OCI-LY7 (cell line): ENCODE data around the gene CTDSPL2. TPM values are rescaled to one million over a fixed set of nuclear protein-coding genes. Genes with fewer than 3 reads are reported as not detected.

Experiments used
- BruUV-seq: library from RNA; stranded (reverse); fragments of 400-500 nt; replicated peaks from 2 replicates; lab custom pipeline; 2021; lab: Mats Ljungman, UMichigan
- CTCF ChIA-PET: fragments of 300-600 bp; sonication (Branson Sonifier 250); formaldehyde crosslinking; loops from one replicate; lab custom pipeline; 2022; ENCODE audit warnings: antibody characterized with exemption; ENCODE audit not compliant: unreplicated experiment; lab: Charles Lee
- POLR2A ChIA-PET: fragments of 300-600 bp; sonication (Branson Sonifier 250); formaldehyde crosslinking; loops from one replicate; lab custom pipeline; 2022; ENCODE audit warnings: antibody characterized with exemption; lab: Charles Lee
- DNase-seq: peaks from one replicate; pipeline ENCODE4 v3.0.0-alpha.2; 2015; ENCODE audit warnings: low spot score
- H2AFZ ChIP-seq: fragments of 200-600 bp; sonication (generic), shearing (Covaris generic); 2 replicates; pipeline ENCODE4 v1.6.1; 2014; ENCODE audit warnings: mild to moderate bottlenecking, antibody characterized with exemption, low read length, moderate library complexity
- H3K27ac ChIP-seq: fragments of 200-600 bp; sonication (generic); 2 replicates; pipeline ENCODE4 v1.5.1; 2014; ENCODE audit warnings: mixed run types, low read depth, mild to moderate bottlenecking, moderate library complexity, low read length, inconsistent platforms; ENCODE audit not compliant: poor library complexity, severe bottlenecking
- H3K36me3 ChIP-seq: fragments of 200-600 bp; sonication (generic); 2 replicates; pipeline ENCODE4 v1.6.1; 2014; ENCODE audit warnings: mild to moderate bottlenecking, antibody characterized with exemption, low read length, moderate library complexity, mixed read lengths; ENCODE audit not compliant: insufficient read depth
- H3K4me1 ChIP-seq: fragments of 200-600 bp; sonication (generic); 2 replicates; pipeline ENCODE4 v1.5.1; 2014; ENCODE audit warnings: mild to moderate bottlenecking, low read length; ENCODE audit not compliant: insufficient read depth, poor library complexity, severe bottlenecking
- H3K4me2 ChIP-seq: fragments of 200-600 bp; sonication (generic); 2 replicates; pipeline ENCODE4 v1.6.1; 2014; ENCODE audit warnings: mild to moderate bottlenecking, low read length
- H3K4me3 ChIP-seq: fragments of 200-600 bp; sonication (generic); 2 replicates; pipeline ENCODE4 v1.5.1; 2014; ENCODE audit warnings: mild to moderate bottlenecking, low read depth, low read length; ENCODE audit not compliant: poor library complexity, severe bottlenecking
- H3K79me2 ChIP-seq: fragments of 200-600 bp; sonication (generic); 2 replicates; pipeline ENCODE4 v1.6.1; 2016; ENCODE audit warnings: low read depth, mild to moderate bottlenecking, low read length, moderate library complexity, mixed read lengths; ENCODE audit not compliant: insufficient read depth
- H3K9me2 ChIP-seq: fragments of 200-600 bp; sonication (generic); 2 replicates; pipeline ENCODE4 v1.6.1; 2016; ENCODE audit warnings: mild to moderate bottlenecking, low read length, mixed read lengths; ENCODE audit not compliant: insufficient read depth
- H3K9me3 ChIP-seq: fragments of 200-600 bp; sonication (generic); 2 replicates; pipeline ENCODE4 v1.6.1; 2014; ENCODE audit warnings: mild to moderate bottlenecking, mixed run types, low read length, mixed read lengths
- H4K20me1 ChIP-seq: fragments of 200-600 bp; sonication (generic); 2 replicates; pipeline ENCODE4 v1.6.1; 2014; ENCODE audit warnings: mild to moderate bottlenecking, antibody characterized with exemption, low read length, moderate library complexity, mixed read lengths; ENCODE audit not compliant: insufficient read depth
- CTCF ChIP-seq: fragments of 200-600 bp; sonication (generic); conservative IDR thresholded peaks from 2 replicates; pipeline ENCODE4 v1.5.1; 2014; ENCODE audit warnings: mild to moderate bottlenecking, antibody characterized with exemption, low read length, moderate library complexity, mixed read lengths
- EZH2phosphoT487 ChIP-seq: fragments of 200-600 bp; sonication (generic); IDR thresholded peaks from 2 replicates; pipeline ENCODE4 v1.6.1; 2018; ENCODE audit warnings: low read depth, borderline replicate concordance, mild to moderate bottlenecking, mixed run types, antibody characterized with exemption, low read length, moderate library complexity, mixed read lengths
- intact Hi-C: fragments of 100-400 bp; cut with micrococcal nuclease; formaldehyde crosslinking; loops from one replicate; pipeline ENCODE4 v1.10.0; 2022; ENCODE audit not compliant: unreplicated experiment
- total RNA-seq, 2 experiments: library from RNA; depleted of rRNA in 1 of 2; stranded (reverse); fragments of >200 nt in 1 of 2; shearing (Covaris generic) in 1 of 2; gene quantifications; 2 replicates each; pipeline ENCODE4 v1.2.3, GENCODE V29; 2014 to 2022

Gene CTDSPL2
- total RNA-seq, 2 experiments from 2014 or later: 88.0 to 138 TPM

DNA sequence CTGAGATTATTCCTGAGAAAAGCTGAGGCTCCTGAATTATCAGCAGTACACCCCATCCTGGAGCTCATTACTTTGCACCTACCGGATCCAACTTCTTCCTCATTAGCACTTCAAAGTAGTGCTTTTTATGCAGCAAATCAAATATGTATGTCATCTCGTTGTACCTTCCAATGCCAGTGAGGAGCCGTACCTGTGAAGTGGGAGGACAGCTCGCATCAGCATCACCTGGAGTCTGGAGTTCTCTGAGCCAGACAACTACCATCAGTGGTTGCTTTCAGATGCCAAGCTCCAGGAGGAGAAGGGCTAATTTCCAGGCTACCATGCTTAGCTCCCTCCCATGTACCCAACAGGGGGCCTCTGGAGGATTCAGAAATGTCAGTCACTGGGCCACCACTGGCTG lies 141.9 kb downstream of the CTDSPL2 start:
- no TSS peak for BruUV-seq
- Histone ChIP-seq H3K36me3 (peaks cover 71% of the 10 kb centered on the region), H4K20me1 (no peaks in the 10 kb centered on the region), H2AFZ (no peak overlapping the region), H3K4me3 (no peak overlapping the region), H3K27ac (no peak overlapping the region), H3K9me3 (peaks cover 8% of the 10 kb centered on the region; the same call in 1 of the 2 replicates), H3K4me2 (no peak overlapping the region), H3K79me2 (no peaks in the 10 kb centered on the region), H3K4me1 (no peaks in the 10 kb centered on the region), H3K9me2 (no peaks in the 10 kb centered on the region)
- POLR2A ChIA-PET: interaction anchor here (0.7 kb wide), 1 partner anchor 761 kb away, joined by 3 read pairs; no protein-coding TSS in a partner anchor
- intact Hi-C loops: no loop called here
- no peak for DNase-seq
- CTCF ChIA-PET: interaction anchor here (0.6 kb wide), 1 partner anchor 95 kb away, joined by 3 read pairs; no protein-coding TSS in a partner anchor
- TF ChIP-seq EZH2phosphoT487: no peak
- TF ChIP-seq CTCF: no peak

GRCh38 chr15:44570361-44570760 lies 142.9 kb downstream of the CTDSPL2 start:
- H2AFZ ChIP-seq: no peak overlapping the region
- BruUV-seq: no TSS peak
- no peak overlapping the region for H3K4me2 ChIP-seq
- ChIA-PET POLR2A (no interaction called here), CTCF (no interaction called here)
- intact Hi-C loops: no loop called here
- TF ChIP-seq EZH2phosphoT487: no peak
- no peak for TF ChIP-seq CTCF
- no peaks in the 10 kb centered on the region for H3K4me1 ChIP-seq
- H3K9me3 ChIP-seq: no peaks in the 10 kb centered on the region
- H3K4me3 ChIP-seq: no peak overlapping the region
- no peak overlapping the region for H3K27ac ChIP-seq
- H4K20me1 ChIP-seq: no peaks in the 10 kb centered on the region
- H3K36me3 ChIP-seq: peaks cover 71% of the 10 kb centered on the region
- H3K79me2 ChIP-seq: no peaks in the 10 kb centered on the region
- no peak for DNase-seq
- H3K9me2 ChIP-seq: no peaks in the 10 kb centered on the region

- no peak for TF ChIP-seq CTCF
- TF ChIP-seq EZH2phosphoT487: no peak
- H3K27ac ChIP-seq: no peak overlapping the region
- intact Hi-C loops: no loop called here
- no peaks in the 10 kb centered on the region for H3K9me2 ChIP-seq
- no peaks in the 10 kb centered on the region for H3K79me2 ChIP-seq
- no peak overlapping the region for H3K4me3 ChIP-seq
- no peaks in the 10 kb centered on the region for H3K4me1 ChIP-seq
- peaks cover 49% of the 10 kb centered on the region for H3K36me3 ChIP-seq
- no TSS peak for BruUV-seq
- no peak overlapping the region for H2AFZ ChIP-seq
- no peak overlapping the region for H3K4me2 ChIP-seq
- ChIA-PET POLR2A (interaction anchor here (0.7 to 1.2 kb wide), 2 partner anchors 163 to 527 kb away, joined by 4 to 6 read pairs; partner anchors contain the start of gene TRIM69), CTCF (no interaction called here)
- no peak for DNase-seq
- H4K20me1 ChIP-seq: no peaks in the 10 kb centered on the region
- no peaks in the 10 kb centered on the region for H3K9me3 ChIP-seq
These were observed 146.0 kb downstream of the CTDSPL2 start for GRCh38 chr15:44573386-44573785.
